ENCODE results near the gene PDE4C. TPM values are rescaled to one million over a fixed set of nuclear protein-coding genes. Genes with fewer than 3 reads are reported as not detected.

PDE4C gene
- polyA plus RNA-seq, 1 donor from 2014 or later, result 1.6 TPM

DNA sequence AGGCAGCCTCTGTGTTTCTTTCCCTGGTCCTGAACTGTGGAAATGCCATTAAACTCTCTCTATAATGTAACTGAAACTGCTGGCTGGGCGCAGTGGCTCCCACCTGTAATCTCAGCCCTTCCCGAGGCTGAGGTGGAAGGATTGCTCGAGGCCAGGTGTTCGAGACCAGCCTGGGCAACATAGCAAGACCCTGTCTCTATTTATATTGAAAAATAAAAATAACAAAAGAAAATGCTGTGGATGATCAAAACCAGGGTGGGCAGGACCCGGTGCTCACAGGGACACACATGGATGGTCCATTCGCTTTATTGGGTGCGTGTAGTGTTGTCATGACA lies 29.8 kb downstream of the PDE4C start:
- Histone ChIP-seq H4K20me1 (ENCODE audit: insufficient read depth) (no peaks in the 10 kb centered on the region), H3F3A (ENCODE audit: insufficient read depth, low read length, poor library complexity, severe bottlenecking) (no peaks in the 10 kb centered on the region), H3K9me3 (ENCODE audit: low read length) (no peaks in the 10 kb centered on the region), H3K27me3 (ENCODE audit: insufficient read depth, low read depth, low read length) (no peaks in the 10 kb centered on the region), H3K36me3 (ENCODE audit: insufficient read depth, low read length) (no peaks in the 10 kb centered on the region), H3K4me2 (ENCODE audit: low read length) (no peak overlapping the region), H3K27ac (ENCODE audit: low read length) (no peak overlapping the region), H3K9ac (ENCODE audit: low read length) (no peak overlapping the region), H3K4me3 (ENCODE audit: low read length) (no peak overlapping the region), H3K79me2 (replicated peaks; ENCODE audit: insufficient read depth, low read length) (no peaks in the 10 kb centered on the region), H2AFZ (ENCODE audit: low read depth, low read length) (no peak overlapping the region), H3K9me2 (ENCODE audit: insufficient read depth, low read length) (no peaks in the 10 kb centered on the region)
- TF ChIP-seq TAF1 (IDR thresholded peaks at IDR 0.05; ENCODE audit: low read depth), result no peak
- TF ChIP-seq, protein P1, sequence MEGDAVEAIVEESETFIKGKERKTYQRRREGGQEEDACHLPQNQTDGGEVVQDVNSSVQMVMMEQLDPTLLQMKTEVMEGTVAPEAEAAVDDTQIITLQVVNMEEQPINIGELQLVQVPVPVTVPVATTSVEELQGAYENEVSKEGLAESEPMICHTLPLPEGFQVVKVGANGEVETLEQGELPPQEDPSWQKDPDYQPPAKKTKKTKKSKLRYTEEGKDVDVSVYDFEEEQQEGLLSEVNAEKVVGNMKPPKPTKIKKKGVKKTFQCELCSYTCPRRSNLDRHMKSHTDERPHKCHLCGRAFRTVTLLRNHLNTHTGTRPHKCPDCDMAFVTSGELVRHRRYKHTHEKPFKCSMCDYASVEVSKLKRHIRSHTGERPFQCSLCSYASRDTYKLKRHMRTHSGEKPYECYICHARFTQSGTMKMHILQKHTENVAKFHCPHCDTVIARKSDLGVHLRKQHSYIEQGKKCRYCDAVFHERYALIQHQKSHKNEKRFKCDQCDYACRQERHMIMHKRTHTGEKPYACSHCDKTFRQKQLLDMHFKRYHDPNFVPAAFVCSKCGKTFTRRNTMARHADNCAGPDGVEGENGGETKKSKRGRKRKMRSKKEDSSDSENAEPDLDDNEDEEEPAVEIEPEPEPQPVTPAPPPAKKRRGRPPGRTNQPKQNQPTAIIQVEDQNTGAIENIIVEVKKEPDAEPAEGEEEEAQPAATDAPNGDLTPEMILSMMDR (IDR thresholded peaks at IDR 0.05; ENCODE audit: poor library complexity, severe bottlenecking), result no peak
- no peak for TF ChIP-seq POLR2AphosphoS5 (IDR thresholded peaks at IDR 0.05)
- no peak for TF ChIP-seq EZH2 (IDR thresholded peaks at IDR 0.05; ENCODE audit: borderline replicate concordance, insufficient read depth, low read length, poor library complexity, severe bottlenecking)
- no peak for TF ChIP-seq MXI1 (conservative IDR thresholded peaks at IDR 0.05; ENCODE audit: poor library complexity, severe bottlenecking)
- no peak for TF ChIP-seq SMC3 (conservative IDR thresholded peaks at IDR 0.05; ENCODE audit: poor library complexity)
- no peak for TF ChIP-seq REST (IDR thresholded peaks at IDR 0.05; ENCODE audit: borderline replicate concordance)
- no peak for TF ChIP-seq RAD21 (conservative IDR thresholded peaks at IDR 0.05)
- TF ChIP-seq EP300 (conservative IDR thresholded peaks at IDR 0.05; ENCODE audit: poor library complexity, severe bottlenecking), result no peak

GRCh38 chr19:18194554-18195238 lies 31.5 kb downstream of the PDE4C start:
- Histone ChIP-seq H3K9me3 (ENCODE audit: low read length) (no peaks in the 10 kb centered on the region), H2AFZ (ENCODE audit: low read depth, low read length) (no peak overlapping the region), H3K79me2 (replicated peaks; ENCODE audit: insufficient read depth, low read length) (no peaks in the 10 kb centered on the region), H3F3A (ENCODE audit: insufficient read depth, low read length, poor library complexity, severe bottlenecking) (no peaks in the 10 kb centered on the region), H3K4me2 (ENCODE audit: low read length) (no peak overlapping the region), H3K4me3 (ENCODE audit: low read length) (peak overlapping the region; percentile 93), H4K20me1 (ENCODE audit: insufficient read depth) (no peaks in the 10 kb centered on the region), H3K27ac (ENCODE audit: low read length) (no peak overlapping the region), H3K27me3 (ENCODE audit: insufficient read depth, low read depth, low read length) (no peaks in the 10 kb centered on the region), H3K36me3 (ENCODE audit: insufficient read depth, low read length) (no peaks in the 10 kb centered on the region), H3K9me2 (ENCODE audit: insufficient read depth, low read length) (no peaks in the 10 kb centered on the region), H3K9ac (ENCODE audit: low read length) (no peak overlapping the region)
- TF ChIP-seq MXI1 (conservative IDR thresholded peaks at IDR 0.05; ENCODE audit: poor library complexity, severe bottlenecking), result no peak
- TF ChIP-seq POLR2AphosphoS5 (IDR thresholded peaks at IDR 0.05), result peak; percentile 12

Data from neural cell (in vitro differentiated cells).